HG02981 (cell line): Measurements from ENCODE around the gene AAMP.
A peak's percentile ranks its signal among the peaks of the same experiment; 100 is the strongest.
"Not testable (repeated sequence)": the region's sequence is repeated elsewhere in the genome, so short reads cannot be mapped to it uniquely, and the experiment has no call there.

Experiments
- ATAC-seq: cut with Tn5 transposase; IDR thresholded peaks from one replicate; pipeline ENCODE4 v1.9.1; 2021; ENCODE audit warnings: mild to moderate bottlenecking, moderate library complexity; ENCODE audit not compliant: unreplicated experiment

Gene AAMP, protein sequence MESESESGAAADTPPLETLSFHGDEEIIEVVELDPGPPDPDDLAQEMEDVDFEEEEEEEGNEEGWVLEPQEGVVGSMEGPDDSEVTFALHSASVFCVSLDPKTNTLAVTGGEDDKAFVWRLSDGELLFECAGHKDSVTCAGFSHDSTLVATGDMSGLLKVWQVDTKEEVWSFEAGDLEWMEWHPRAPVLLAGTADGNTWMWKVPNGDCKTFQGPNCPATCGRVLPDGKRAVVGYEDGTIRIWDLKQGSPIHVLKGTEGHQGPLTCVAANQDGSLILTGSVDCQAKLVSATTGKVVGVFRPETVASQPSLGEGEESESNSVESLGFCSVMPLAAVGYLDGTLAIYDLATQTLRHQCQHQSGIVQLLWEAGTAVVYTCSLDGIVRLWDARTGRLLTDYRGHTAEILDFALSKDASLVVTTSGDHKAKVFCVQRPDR

DNA sequence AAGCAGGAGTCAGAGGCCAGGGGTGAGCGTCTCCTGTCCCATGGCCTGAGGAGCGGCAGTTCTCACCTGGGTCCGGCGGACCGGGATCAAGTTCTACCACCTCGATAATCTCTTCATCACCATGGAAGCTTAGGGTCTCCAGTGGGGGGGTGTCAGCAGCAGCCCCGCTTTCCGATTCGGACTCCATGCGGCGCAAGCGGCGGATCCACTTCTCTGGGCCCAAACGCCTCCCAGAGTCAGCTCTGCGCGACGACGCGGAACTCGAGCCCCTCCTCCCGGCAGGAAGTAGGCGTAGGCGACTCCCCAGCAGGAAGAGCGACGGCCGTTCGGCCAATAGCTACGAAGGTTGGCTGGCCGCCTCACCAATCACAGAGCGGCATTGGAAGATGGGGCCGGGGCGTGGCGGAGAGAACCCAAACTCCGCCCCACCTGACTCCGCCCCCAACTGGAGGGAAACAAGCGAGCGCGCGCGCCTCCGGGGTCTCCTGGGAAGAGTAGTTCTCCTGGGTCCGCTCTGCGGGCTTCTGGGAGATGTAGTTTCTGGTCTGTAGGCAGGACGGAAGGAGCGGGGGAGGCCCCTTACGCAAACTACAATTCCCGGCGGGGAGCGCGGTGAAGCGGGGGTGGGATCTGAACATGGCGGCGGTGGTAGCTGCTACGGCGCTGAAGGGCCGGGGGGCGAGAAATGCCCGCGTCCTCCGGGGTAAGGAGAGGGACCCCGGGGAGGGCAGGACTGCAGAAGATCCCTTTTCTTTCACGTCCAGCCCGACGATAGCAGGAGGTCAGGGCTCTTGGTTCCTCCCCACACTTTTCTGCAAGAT lies at the start of gene AAMP, which contains the start of gene PNKD:
Gene AAMP (minus strand): TSS at position 238 of the 821 bp plus-strand sequence. CDS start 51 bp downstream, at position 187.
Gene PNKD (plus strand): TSS at position 620 of the 821 bp plus-strand sequence. CDS start 17 bp downstream, at position 637.
- ATAC-seq: peak; percentile 86

DNA sequence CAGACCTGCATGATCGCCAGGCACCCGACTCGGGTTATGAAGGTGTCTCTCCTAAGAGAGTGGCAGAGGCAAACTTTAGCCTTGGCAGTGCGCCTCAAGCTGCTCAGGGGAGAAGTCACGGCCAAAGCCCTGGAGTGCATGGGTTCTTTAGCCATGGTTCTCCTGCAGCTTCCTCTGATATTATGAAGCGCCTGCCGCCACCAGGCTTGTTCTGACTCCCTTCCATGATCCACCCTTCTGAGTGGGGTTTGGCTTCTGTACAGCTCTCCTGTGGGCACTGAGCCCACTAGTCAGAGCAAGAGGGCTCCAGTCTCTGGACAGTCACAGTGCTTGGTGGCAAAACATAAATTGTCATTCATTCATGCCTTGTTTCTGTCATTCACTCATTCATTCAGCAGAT lies 48.3 kb upstream of the AAMP start:
- ATAC-seq: no peak

DNA sequence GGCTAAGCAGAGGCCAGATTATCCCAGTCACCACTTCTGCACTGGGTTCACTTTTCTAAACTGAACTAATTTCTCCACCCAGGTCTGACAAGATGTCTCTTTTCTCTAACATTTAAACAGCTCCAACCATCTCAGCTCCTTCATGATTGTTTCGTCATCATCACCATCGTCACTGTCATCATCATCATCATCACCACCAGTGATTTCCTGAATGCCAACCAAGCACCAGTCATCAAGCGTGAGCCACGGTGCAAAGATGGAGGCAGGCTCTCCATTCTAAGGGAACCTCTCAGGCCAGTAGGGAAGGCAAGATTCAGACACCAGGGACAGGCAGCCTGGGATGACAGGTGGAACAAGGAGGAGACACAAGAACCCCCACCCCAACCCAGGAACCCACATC lies 47.9 kb upstream of the AAMP start:
- no peak for ATAC-seq

DNA sequence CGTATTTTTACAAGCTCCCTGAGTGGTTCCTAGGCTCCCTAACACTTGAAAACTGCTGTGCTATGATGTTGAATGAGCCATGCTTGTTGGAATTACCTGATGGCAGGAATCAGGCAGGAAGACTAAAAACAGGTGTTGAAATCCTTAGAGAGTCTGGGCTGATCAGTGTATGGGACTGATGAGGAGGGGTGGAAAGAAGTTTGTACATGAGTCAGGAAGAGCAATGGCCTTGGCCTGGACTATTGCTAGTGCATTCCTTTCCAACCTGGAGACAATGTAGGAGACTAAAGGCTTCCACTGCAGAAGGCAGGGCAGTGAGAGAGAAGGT lies 47.3 kb upstream of the AAMP start:
- ATAC-seq: no peak

DNA sequence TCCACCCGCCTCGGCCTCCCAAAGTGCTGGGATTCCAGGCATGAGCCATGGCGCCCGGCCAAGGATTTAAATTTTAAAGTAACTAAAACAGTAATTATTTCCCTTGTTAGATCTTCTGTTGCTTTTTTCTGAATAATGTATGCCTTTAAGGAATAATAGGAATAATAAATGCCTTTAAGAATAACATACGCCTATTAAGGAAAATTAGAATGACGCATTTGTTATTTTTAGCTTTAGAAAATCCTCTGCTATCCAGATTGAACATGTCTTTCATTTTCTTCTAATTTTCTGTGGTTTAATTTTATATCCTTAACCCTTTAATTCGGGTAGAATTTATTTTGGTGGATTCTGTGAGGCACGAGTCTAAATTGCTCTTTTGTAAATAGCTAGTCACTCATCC lies 45.5 kb upstream of the AAMP start:
- ATAC-seq: no peak

DNA sequence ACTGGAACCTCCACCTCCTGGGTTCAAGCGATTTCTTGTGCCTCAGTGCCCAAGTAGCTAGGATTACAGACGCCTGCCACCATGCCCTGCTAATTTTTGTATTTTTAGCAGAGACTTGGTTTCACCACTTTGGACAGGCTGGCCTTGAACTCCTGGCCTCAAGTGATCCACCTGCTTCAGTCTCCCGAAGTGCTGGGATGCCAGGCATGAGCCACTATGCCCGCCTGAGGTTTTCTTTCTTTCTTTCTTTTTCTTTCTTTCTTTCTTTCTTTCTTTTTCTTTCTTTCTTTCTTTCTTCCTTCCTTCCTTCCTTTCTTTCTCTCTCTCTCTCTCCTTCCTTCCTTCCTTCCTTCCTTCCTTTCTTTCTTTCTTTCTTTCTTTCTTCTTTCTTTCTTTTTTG lies 44.8 kb upstream of the AAMP start:
- ATAC-seq: not testable (repeated sequence)

DNA sequence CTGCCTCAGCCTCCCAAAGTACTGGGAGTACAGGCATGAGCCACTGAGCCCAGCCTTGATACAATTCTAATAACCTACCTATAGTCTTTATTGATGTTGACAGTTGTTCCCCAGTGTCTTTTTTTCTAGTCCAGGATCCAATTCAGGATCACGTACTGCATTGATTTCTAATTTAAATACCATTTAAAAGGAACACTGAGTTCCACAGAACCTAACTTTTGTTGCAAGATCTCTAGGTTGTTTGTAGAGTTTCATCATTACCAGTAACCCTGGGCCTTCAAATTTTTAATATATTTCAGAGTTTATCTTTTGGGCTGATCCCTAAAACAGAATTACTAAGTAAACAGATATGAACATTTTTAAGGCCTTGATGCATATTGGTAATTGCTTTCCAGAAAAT lies 43.4 kb upstream of the AAMP start:
- no peak for ATAC-seq

DNA sequence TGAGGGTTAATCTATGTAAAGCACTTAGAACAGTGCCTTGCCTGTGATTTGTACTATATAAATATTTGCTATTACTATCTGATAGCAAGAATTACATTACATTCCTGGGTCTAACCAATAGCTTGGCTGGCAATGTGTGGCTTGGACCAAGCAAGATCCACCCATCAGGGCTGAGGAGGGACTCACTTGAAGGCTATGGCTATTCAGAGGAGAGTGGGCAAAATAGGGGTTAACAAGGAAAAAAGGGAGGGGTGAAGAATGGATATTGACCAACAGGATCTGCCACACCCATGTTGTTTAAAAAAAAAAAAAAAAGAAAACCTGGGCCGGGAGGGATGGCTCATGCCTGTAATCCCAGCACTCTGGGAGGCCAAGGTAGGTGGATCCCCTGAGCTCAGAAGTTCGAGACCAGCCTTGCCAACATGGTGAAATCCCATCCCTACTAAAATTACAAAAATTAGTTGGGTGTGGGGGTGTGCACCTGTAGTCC lies 42.4 kb upstream of the AAMP start:
- ATAC-seq: no peak

DNA sequence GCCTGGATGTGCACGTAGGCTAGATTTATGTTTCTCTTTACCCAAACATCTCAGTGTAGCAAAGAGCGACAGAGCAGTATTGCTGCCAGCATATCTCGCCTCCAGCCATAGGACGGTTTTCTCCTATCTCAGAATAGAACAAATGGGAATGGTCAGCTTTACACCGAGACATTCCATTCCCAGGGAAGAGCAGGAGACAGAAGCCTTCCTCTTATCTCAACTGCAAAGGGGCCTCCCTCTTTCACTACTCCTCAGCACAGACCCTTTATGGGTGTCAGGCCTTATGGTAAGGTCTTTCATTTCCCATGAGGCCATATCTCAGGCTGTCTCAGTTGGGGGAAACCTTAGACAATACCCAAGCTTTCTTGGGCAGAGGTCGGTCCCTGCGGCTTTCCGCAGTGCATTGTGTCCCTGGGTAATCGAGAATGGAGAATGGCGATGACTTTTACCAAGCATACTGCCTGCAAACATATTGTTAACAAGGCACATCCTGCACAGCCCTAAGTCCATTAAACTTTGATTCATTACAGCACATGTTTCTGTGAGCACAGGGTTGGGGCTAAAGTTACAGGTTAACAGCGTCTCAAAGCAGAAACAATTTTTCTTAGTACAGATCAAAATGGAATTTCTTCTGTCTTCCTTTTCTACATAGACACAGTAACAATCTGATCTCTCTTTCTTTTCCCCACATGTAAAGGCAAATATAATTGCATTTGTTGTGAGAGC lies 41.8 kb upstream of the AAMP start:
- ATAC-seq: not testable (repeated sequence)

DNA sequence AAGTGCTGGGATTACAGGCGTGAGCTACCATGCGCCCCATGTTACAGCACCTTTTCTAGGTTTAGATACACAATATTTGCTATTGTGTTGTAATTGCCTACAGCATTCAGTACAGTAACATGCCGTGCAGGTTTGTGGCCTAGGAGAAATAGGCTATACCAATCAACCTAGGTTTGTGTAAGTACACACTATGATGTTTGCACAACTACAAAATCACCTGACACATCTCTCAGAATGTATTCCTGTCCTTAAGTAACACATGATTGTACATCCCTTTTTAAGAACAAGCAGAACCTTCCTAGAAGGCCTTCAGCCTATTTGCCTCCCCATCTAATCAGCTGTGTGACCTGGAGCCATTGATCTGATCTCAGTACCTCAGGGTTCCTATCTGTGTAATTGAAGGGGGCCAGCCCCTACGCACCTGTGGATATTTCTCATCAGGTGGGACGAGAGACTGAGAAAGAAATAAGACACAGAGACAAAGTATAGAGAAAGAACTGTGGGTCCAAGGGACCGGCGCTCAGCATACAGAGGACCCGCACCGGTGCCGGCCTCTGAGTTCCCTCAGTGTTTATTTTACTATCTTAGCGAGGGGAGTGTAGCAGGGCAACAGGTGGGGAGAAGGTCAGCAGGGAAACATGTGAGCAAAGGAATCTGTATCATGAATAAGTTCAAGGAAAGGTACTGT lies 41.1 kb upstream of the AAMP start:
- no peak for ATAC-seq

DNA sequence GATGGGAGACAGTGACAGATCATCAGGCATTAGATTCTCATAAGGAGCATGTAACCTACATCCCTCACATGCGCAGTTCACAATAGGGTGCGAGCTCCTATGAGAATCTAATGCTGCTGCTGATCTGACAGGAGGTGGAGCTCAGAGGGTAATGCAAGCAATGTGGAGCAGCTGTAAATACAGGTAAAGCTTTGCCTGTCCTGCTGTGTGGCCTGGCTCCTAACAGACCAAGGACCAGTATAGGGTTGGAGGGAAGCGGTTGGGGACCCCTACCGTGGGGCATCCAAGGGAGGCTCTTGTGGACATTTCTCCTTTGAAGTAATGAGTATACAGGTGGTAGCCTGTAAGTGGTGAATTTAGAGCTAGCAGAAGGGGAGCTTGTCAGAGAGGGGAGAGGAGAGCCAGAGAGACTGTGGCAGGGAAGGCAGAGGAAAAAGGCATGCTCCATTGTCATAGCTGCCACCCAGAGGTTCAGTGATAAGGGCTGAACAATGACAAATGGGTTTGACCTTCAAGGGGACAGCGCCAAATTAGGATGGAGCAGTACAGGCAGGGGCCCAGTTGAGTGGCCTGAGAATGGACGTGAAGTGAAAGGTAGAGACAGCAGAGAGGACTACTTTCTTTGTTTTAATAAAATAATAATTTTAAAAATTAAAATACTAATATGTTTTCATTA lies 37.6 kb upstream of the AAMP start:
- ATAC-seq: no peak

DNA sequence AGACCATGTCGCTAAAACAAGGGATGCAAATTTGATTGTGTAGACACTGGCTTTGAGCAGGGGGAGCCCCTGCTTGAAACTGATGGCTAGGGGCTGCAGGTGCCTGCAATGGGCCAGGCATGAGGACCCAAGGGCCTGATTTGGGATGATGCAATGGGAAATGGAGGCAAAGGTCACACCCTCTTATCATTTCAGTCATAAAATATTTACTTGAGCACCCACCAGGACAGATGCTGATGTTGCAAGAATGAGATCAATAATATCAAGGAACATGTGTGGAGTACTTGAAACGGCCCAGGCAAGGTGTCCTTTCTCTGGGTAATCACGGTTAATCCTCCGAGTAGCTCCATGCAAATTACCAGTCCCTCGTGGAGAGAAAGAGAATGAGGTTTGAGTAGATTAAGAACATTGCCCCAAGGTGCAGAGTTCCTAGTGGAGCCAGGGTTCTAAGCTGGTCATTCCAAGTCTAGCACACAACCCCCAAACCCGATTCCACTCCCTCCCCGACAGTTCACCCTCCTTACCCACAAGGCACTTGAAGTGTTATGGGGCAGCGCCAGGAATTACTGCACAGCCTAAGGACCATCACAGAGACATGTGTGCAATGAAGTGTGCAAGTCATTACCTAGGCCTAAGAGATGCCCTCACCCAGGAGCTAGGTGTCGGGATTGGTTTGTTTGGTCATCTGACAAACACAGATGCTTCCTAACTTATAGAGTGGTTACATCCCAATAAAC lies 36.4 kb upstream of the AAMP start:
- no peak for ATAC-seq

DNA sequence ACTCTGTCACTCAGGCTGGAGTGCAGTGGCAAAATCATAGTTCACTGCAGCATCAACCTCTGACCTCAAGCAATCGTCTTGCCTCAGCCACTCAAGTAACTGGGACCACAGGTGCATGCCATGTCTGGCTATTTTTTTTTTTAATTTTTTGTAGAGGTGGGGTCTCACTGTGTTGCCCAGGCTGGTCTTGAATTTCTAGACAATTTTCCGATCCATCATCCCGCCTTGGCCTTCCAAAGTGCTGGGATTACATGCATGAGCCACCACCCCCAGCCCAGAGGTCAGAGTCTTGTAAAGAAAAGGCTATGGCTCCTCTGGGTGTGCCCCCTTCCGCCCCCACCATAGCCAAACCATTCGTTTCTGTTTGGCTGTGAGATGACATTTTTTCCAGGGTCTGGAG lies 35.4 kb upstream of the AAMP start:
- ATAC-seq: no peak

DNA sequence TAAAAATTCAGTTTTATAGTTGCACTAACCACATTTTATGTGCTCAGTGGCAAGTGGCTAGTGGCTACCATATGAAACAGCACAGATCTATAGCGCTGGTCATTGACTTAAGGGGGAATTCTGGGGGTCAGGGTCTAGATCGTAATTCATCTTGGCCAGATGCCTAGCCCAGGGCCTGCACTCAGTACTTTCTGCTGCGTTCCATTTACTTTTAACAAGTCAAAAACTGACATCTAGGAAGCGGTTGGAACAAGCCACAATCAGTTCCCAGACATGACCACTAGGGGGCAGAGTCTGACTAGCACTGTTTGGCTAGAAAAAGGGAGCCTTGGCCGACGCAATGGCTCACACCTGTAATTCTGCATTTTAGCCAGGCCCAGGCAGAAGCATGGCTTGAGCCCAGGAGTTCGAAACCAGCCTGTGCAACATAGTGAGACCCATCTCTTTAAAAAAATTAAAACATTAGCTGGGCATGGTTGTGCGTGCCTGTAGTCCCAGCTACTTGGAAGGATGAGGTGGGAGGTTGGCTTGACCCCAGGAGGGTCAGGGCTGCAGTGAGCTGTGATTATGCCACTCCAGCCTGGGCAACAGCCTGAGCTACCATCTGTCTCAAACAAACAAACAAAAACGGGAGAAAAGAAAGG lies 31.4 kb upstream of the AAMP start:
- peak; percentile 82 for ATAC-seq

DNA sequence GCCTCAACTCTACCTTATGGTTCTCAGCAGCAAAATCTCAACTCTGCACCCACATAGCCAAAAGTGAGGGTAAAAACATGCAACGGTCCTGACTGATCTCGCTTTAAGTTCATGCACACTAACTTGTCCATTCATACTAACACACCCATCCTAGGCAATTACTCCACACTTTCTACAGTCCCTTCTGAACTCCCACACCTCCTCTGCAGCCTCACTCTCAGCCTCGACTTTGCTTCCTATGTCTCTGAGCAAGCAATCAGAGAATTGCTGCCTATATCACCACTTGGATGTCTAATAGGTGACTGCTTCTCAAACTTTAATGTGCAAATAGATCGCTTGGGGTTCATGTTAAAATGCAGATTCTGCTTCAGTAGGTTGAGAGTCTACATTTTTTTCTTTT lies 30.2 kb upstream of the AAMP start:
- ATAC-seq: no peak

DNA sequence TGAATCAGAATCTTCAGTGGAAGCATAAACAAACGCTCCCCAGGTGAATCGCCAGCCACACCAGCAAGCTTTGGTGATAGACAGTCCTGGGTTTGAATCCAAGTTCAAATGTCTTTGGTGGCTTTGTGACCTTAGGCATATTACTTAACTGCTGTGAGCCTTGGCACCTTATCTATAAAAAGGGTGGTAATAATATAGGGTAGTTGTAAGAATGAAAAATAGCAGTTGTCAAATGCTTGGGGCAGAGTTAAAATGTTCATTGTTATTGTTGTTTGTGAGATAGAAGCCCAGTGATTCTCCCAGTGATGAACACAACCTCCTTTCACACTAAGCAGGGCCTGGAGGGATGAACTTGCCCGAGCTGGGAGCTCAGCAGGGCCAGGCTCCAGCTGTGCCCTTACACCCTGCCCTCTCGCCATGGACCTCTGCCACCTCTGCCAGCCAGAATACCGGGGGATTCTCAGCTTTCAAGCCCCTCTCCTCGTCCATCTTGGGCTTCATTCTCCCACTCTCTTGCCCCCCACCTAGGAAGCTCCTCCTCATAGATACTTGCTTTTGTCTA lies 28.5 kb upstream of the AAMP start:
- no peak for ATAC-seq

DNA sequence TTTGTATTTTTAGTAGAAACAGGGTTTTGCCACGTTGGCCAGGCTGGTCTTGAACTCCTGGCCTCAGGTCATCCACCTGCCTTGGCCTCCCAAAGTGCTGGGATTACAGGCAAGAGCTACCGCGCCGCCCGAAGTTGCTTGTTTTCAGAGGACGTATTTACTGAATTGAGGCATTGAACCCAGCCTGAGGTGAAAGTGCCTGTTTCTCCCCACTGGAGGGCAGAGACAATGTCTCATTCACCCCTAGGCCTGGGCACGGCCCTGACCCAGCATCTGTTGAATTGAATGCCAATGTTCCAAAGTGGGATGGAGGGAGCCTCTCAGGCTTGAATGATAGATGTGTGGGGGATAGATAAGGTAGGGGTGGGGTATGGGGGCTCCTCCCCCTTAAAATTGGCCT lies 26.9 kb upstream of the AAMP start:
- no peak for ATAC-seq

DNA sequence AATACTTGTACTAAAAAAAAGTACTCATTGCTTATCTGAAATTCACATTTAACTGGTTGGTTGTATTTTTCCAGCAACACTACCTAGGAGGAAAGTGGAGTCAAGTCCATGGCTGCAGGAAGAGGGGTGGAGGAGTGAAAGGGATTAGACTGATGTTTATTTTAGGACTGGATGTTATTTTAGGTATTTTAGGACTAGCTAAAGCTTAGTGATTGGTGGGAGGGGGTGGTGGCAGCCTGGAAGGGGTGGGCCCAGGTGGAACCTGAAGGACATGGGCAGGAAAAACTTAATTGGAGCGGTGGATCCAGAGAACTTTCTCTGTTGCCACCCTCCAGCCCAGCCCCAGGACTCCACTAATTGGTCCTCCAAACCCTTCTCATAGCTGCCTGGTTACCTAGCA lies 26.3 kb upstream of the AAMP start:
- no peak for ATAC-seq

DNA sequence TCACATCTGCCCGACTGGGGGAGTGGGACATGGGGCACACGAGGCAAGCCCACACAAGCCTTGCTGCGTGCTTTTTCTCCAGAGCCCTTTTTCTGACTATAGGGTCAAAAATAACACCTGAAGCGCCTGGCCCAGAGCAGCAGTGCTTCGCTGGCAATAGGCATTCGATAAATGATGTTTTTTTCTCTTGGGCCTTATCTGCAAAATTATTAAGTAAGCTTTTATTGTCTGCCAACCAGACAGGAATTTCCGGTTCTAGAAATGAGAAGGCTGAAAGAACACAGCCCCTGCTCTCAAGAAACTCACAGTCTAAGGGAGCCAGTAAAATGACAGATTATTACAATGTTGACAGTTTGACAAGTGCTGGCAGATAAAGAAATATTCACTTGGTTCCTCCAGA lies 25.1 kb upstream of the AAMP start:
- no peak for ATAC-seq
